Effector memory CD8-positive, alpha-beta T cell (primary cell): ENCODE results near the gene SSTR5.

Experiments used
- ATAC-seq: fragments of 150-1000 bp; cut with Tn5 transposase; replicated peaks from 2 replicates; pipeline ENCODE4 v1.10.0; 2021; ENCODE audit warnings: mild to moderate bottlenecking, moderate library complexity
- DNase-seq, 3 experiments: peaks; one replicate each; pipeline ENCODE4 v3.0.0; 2021
- H3K27ac Mint-ChIP-seq, 2 donors: one replicate each; pipeline ENCODE4 v1.8.0; 2022; ENCODE audit warnings: mild to moderate bottlenecking in 2 of 2, mixed read lengths in 2 of 2, moderate library complexity in 2 of 2
- H3K27me3 Mint-ChIP-seq, 2 donors: one replicate each; pipeline ENCODE4 v1.8.0; 2022; ENCODE audit warnings: mixed read lengths in 2 of 2
- H3K36me3 Mint-ChIP-seq: one replicate; pipeline ENCODE4 v1.8.0; 2022; ENCODE audit warnings: mild to moderate bottlenecking, moderate library complexity, mixed read lengths; ENCODE audit not compliant: insufficient read depth
- H3K4me1 Mint-ChIP-seq, 2 donors: one replicate each; pipeline ENCODE4 v1.8.0; 2022; ENCODE audit warnings: low read depth in 2 of 2, mixed read lengths in 2 of 2
- H3K4me3 Mint-ChIP-seq, 2 donors: one replicate each; pipeline ENCODE4 v1.8.0; 2022; ENCODE audit warnings: mild to moderate bottlenecking in 2 of 2, mixed read lengths in 2 of 2, moderate library complexity in 2 of 2
- H3K9me3 Mint-ChIP-seq, 2 donors: one replicate each; pipeline ENCODE4 v1.8.0; 2022; ENCODE audit warnings: mixed read lengths in 2 of 2

SSTR5 gene

DNA sequence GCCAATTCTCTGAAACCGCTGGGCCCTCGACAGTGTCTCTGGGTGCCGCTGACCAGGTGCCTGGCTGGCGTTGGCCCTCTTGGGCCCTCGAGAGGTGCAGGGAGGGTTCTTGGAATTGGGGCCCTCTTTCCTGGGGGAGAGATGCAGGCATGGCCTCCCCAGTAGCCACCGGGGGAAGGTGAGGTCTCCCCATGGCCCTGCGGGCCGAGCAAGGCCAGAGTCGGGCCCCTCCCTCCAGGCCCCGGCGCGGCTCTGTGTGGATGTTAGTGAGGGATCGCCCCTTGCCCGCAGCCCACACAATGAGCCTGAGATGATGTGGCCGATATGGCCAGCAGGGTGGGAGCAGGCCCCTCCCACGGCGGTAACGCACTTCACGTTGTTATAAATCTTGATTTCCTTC, 46.6 kb downstream of the SSTR5 start:
- H3K27ac Mint-ChIP-seq = no peak overlapping the region
- peaks cover 0 to 15% of the 10 kb centered on the region in 2 donors for H3K27me3 Mint-ChIP-seq
- DNase-seq (no peak), ATAC-seq (no peak)
- no peaks in the 10 kb centered on the region for H3K36me3 Mint-ChIP-seq
- H3K4me3 Mint-ChIP-seq = no peak overlapping the region
- no peaks in the 10 kb centered on the region for H3K4me1 Mint-ChIP-seq
- H3K9me3 Mint-ChIP-seq = no peaks in the 10 kb centered on the region

DNA sequence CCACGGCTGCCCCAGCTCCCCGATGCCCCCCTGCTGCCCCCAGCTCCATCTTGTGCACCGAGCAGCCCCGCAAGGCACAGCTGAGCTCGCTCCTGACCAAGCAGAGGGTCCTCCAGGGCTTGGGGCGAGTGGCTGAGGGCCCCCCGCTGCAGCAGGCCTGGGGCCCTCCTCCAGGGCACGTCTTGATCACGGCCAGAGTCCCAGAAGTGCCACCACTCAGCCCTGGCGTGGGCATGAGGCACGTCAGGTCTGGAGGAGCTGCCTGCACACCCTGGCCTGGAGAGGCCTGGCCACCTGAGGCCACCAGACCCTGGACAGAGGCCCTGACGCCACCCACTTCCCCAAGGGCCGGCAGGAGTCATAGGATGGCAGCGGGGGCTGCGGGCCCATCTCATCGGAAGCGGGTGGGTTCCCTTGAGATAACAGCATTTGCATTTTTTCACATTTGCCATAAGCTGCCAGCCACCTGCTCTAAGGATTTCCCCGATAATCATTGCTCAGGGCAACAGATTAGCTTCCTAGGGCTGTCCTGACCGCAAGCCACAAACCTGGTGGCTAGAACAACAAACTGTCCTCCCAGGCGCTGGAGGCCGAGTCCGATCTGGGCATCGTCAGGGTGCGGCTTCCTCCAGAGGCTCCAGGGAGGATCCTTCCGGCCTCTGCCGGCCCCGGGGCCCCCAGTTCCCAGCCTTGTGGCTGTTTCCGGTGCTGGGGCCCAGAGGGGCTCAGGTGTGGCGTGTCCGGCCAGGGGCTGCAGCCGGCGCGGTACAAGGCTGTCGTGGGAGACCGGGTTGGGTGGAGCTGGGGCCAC, 47.4 kb downstream of the SSTR5 start:
- Mint-ChIP-seq H3K9me3 (no peaks in the 10 kb centered on the region), H3K27ac (no peak overlapping the region), H3K36me3 (no peaks in the 10 kb centered on the region), H3K27me3 (peaks cover 0 to 11% of the 10 kb centered on the region in 2 donors), H3K4me3 (no peak overlapping the region), H3K4me1 (no peaks in the 10 kb centered on the region)
- ATAC-seq = no peak
- DNase-seq = no peak

DNA sequence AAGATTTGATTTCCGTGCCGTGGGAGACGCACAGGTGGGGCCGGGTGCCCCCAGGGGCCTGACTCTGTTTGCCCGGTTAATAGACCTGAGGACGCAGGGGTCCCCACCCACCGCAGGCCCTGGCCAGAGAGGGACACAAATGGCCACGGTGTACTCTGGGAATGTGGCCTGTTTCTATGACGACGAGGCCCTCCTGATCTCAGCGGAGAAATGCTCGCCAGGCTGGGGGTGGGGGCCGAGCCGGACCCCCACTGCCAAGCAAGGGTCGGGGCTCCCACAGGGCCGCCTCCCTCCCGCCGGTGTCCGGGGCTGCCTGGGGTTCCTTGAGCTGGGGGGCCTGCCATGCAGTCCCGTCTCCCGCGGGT, 48.0 kb downstream of the SSTR5 start:
- no peaks in the 10 kb centered on the region for H3K36me3 Mint-ChIP-seq

DNA sequence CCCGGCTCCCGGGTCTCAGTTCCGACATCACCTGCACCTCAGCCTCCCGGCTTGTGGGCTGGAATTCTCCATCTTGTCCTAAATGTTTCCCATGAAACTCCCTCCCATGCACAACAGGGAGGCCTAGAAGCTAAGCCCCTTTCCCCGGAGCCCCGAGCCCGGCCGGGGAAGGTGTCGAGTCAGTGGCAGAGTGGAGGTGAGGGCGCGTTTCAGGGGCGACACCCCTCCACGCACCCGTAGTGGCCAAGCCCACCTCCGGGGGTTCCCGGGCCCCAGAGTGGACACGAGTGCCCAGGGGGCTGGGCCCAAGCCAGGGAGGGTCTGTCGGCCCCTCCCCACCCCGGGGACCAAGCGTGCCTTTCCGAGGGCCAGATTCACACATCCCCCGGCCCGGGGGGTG, 48.5 kb downstream of the SSTR5 start:
- no peaks in the 10 kb centered on the region for H3K36me3 Mint-ChIP-seq
- H3K27me3 Mint-ChIP-seq = peaks cover 0 to 6% of the 10 kb centered on the region in 2 donors
- DNase-seq = no peak
- no peak overlapping the region for H3K27ac Mint-ChIP-seq
- H3K4me1 Mint-ChIP-seq = no peaks in the 10 kb centered on the region
- no peaks in the 10 kb centered on the region for H3K9me3 Mint-ChIP-seq
- no peak for ATAC-seq
- no peak overlapping the region for H3K4me3 Mint-ChIP-seq

More for the DNA sequence above, 48.0 kb downstream of the SSTR5 start:
- Mint-ChIP-seq H3K4me3 (no peak overlapping the region), H3K27ac (no peak overlapping the region), H3K4me1 (no peaks in the 10 kb centered on the region), H3K9me3 (no peaks in the 10 kb centered on the region), H3K27me3 (peaks cover 0 to 6% of the 10 kb centered on the region in 2 donors)
- ATAC-seq (no peak), DNase-seq (no peak)

DNA sequence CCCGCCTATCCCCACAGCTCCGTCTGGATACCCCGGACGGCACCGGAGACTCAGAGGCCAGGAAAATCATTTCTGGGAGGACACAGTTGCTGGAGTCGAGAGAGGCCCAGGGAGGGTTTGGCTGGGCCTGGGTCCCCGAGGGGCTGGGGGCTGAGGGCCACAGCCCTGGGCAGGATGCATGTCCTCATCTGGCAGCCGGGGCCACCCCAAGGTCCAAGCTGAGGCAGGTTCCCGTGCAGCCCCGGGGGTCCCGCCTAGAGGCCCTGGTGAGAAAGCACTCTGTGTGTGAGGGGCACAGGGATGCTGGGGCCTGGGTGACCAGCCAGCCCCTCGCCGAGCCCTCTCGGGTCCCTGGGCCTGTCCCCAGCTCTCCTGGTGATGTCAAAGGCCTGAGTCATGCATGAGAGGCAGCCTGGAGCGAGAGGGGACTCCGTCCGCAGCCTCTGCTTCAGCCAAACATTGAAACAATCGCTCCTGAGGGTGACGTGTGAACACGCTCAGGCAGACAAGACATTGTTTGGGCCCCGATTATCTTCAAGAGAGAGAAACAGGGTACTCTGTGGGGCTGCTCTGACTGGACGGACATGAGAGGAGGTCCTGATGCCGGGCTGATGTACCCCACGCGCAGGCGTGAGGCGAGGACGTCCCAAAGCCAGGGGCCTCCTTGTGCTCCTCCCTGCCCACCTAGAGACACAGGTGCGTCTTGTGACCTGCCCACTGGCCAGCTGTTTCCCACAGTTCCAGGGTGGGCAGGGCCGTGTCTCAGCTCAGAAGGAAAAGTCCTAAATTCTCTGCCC, 49.3 kb downstream of the SSTR5 start:
- no peaks in the 10 kb centered on the region for H3K4me1 Mint-ChIP-seq
- DNase-seq = no peak
- peaks cover 0 to 6% of the 10 kb centered on the region in 2 donors for H3K27me3 Mint-ChIP-seq
- H3K9me3 Mint-ChIP-seq = no peaks in the 10 kb centered on the region
- no peak overlapping the region for H3K27ac Mint-ChIP-seq
- no peak for ATAC-seq
- H3K36me3 Mint-ChIP-seq = no peaks in the 10 kb centered on the region
- H3K4me3 Mint-ChIP-seq = no peak overlapping the region

DNA sequence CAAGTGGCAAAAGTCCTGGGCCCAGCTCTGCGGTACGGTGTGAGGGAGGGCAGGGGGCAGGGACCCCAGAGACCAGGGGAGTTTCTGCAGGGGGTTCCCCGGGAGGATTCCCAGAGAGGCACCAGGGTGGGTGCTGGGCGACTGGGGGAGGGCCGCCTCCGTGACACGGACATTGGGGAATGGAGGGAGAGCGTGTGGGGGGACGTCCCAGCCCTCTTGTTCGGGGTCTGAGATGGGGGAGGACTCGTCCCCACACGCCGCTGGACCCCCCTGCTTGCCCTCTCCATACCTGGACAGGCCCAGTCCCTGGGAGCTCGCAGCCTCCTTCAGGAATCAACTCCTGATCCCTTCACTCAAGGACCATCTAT, 49.8 kb downstream of the SSTR5 start:
- ATAC-seq = no peak
- H3K36me3 Mint-ChIP-seq = no peaks in the 10 kb centered on the region
- H3K4me1 Mint-ChIP-seq = no peaks in the 10 kb centered on the region
- no peak overlapping the region for H3K27ac Mint-ChIP-seq
- no peaks in the 10 kb centered on the region for H3K9me3 Mint-ChIP-seq
- no peak overlapping the region for H3K4me3 Mint-ChIP-seq
- H3K27me3 Mint-ChIP-seq = peaks cover 0 to 6% of the 10 kb centered on the region in 2 donors
- DNase-seq = no peak

DNA sequence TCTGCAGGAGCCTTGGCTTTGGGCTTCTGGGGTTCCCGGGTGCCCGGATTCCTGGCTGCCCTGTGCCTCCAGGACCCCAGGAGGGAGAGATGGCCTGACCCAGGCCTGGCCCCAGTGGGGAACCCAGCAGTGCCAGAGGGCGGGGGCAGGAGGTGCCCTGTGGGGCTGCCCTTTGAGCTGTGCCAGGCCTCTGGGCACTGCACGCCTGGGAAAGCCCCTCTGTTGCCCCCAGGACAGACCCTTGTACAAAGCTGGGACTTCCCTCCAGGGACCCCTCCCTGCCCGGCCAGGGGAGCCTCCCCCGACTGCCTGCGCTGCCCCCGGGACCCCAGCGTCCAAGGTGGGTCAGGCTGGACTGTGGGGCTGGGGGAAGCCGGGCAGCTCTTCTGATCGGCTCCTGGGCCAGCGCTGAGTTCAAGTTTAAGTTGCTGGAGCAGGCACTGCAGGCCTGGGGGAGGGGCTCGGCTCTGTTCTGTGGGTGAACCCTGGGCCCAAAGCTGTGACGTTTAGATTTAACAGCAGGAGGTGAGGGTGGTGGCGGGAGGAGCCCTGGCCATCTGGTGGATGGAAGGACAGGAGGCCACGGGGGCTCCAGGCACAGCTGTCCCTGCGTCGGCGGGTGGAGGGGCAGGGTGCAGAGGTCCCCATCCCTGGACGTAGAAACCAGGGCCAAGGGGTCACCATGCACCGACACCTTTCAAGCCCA, 51.1 kb downstream of the SSTR5 start:
- Mint-ChIP-seq H3K27ac (no peak overlapping the region), H3K27me3 (peaks cover 0 to 6% of the 10 kb centered on the region in 2 donors), H3K4me1 (no peaks in the 10 kb centered on the region), H3K9me3 (no peaks in the 10 kb centered on the region), H3K4me3 (no peak overlapping the region), H3K36me3 (no peaks in the 10 kb centered on the region)
- no peak for ATAC-seq
- DNase-seq = no peak

DNA sequence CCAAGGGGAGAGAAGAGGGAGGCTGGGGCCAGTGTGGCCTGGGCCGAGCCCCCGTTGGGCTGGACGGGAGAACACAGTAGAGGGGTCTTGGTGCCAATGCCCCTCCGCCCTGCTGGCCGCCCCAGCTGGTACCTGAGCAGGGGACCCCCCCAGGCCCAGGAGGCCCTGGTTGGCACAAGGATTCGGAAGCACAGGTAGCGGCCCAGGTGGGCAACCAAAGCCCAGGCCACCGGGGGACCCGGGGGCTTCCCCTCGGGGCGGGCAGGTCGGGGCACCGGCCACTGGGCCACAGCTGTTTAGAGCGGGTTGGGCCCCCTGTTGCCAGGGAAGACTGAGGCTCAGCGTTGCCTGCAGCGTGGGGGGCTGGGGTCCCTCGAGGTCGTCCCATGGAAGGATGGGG, 51.7 kb downstream of the SSTR5 start:
- ATAC-seq (no peak), DNase-seq (no peak)
- H3K27ac Mint-ChIP-seq = no peak overlapping the region
- H3K4me3 Mint-ChIP-seq = no peak overlapping the region
- no peaks in the 10 kb centered on the region for H3K9me3 Mint-ChIP-seq
- H3K4me1 Mint-ChIP-seq = no peaks in the 10 kb centered on the region
- H3K27me3 Mint-ChIP-seq = peaks cover 0 to 6% of the 10 kb centered on the region in 2 donors
- no peaks in the 10 kb centered on the region for H3K36me3 Mint-ChIP-seq

DNA sequence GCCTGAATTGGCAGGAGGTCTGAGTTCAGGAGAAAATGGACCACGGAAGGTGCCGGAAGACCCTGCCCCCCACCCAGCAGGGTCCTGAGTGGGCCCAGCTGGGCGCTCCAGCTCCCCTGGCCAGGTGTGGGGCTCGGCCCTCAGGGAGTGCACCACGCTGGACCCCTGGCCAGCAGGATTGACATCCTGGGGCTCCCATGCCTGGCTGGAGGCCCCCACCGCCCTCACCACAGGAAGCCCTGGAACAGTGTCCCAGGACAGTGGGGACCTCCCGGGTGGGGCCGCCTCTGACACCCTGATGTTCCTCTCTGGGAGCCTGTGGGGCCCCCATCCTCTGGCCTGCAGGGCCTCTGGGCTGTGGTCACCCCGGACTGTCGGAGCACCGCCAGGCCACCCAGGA, 52.2 kb downstream of the SSTR5 start:
- Mint-ChIP-seq H3K9me3 (no peaks in the 10 kb centered on the region), H3K4me1 (no peaks in the 10 kb centered on the region), H3K4me3 (no peak overlapping the region), H3K27ac (no peak overlapping the region), H3K27me3 (peaks cover 0 to 6% of the 10 kb centered on the region in 2 donors), H3K36me3 (no peaks in the 10 kb centered on the region)
- DNase-seq (no peak), ATAC-seq (no peak)

DNA sequence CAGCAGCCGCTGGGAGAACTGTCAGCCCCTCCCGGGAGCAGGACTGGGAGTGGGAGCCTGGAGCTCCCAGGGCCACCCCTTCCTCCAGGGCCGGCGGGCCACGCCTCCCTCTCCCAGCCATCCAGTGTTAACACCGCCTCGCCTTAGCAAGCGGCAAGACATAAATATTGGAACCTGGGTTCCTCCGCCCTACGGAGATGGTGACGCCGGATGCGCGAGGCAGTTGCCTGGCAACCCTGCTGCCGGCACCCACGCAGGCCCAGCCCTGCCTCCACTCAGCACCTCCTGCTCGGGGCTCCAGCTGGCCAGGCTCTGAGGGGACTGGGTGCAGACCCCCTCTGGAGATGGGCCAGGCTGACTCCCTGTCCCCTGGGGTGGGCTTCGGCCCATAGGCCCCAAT, 52.9 kb downstream of the SSTR5 start:
- Mint-ChIP-seq H3K4me1 (no peaks in the 10 kb centered on the region), H3K36me3 (no peaks in the 10 kb centered on the region), H3K27ac (no peak overlapping the region), H3K27me3 (peaks cover 0 to 6% of the 10 kb centered on the region in 2 donors), H3K4me3 (no peak overlapping the region), H3K9me3 (no peaks in the 10 kb centered on the region)
- DNase-seq (no peak), ATAC-seq (no peak)

DNA sequence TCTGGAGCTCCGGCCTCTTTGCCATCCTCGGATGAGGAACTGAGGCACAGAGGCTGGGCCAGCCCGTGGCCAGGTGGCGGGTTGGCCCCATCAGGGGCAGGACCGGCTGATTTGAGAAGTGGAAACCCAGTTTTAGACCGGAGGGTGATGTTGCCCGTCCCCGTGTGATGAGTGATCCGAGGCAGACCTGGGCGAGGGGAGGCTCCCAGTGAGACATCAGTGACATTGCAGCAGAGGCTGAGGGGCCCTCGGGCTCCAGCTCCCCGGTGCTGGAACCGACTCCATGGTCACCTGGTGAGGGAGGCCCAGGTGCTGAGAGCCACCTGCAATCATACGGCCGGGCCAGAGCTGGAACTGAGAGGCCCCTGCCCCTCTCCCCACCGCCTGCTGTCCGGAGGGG, 53.5 kb downstream of the SSTR5 start:
- H3K27me3 Mint-ChIP-seq = peaks cover 0 to 6% of the 10 kb centered on the region in 2 donors
- H3K4me1 Mint-ChIP-seq = no peaks in the 10 kb centered on the region
- ATAC-seq (no peak), DNase-seq (no peak)
- H3K36me3 Mint-ChIP-seq = no peaks in the 10 kb centered on the region
- H3K4me3 Mint-ChIP-seq = no peak overlapping the region
- no peak overlapping the region for H3K27ac Mint-ChIP-seq
- no peaks in the 10 kb centered on the region for H3K9me3 Mint-ChIP-seq

DNA sequence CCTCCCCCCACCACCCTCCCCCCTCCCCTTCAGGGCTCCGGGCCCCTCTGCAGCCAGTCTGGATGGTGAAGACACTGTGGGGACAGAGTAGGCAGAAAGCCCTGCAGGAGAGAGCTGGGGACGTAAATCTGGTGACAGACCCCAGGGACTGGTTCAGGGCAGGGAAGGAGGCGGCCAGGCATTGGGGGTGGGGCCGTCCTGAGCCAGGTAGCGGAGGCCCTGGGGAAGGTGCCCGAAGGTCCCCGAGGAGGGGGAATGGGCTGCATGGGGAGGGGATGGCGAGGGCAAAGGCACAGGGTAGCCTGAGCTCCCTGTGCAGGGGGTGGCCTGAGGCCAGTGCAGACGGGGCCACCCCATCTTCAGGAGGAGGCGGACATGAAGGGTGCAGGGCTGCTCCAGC, 54.0 kb downstream of the SSTR5 start:
- Mint-ChIP-seq H3K27ac (no peak overlapping the region), H3K4me1 (no peaks in the 10 kb centered on the region), H3K36me3 (no peaks in the 10 kb centered on the region), H3K27me3 (peaks cover 0 to 6% of the 10 kb centered on the region in 2 donors), H3K4me3 (no peak overlapping the region), H3K9me3 (no peaks in the 10 kb centered on the region)
- ATAC-seq (no peak), DNase-seq (no peak)

DNA sequence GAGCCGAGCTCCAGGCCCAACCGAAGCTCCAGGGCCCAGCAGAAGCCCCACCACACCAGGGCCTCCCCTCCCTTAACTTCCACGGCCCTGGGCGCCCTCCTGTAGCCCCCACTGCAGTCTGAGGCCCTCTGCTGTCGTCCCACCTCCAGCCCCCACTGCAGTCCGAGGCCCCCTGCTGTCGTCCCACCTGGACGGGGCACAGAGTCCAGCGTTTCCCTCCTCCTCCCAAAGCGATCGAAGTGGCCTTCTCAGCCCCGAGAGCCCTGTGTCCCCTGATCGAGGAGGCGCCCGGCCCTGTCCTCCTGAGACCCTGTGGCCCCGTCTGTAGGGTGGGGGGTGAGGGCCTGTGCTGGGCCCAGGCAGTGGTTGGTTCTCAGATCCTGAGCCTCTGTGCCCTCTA, 54.6 kb downstream of the SSTR5 start:
- no peaks in the 10 kb centered on the region for H3K9me3 Mint-ChIP-seq
- no peaks in the 10 kb centered on the region for H3K36me3 Mint-ChIP-seq
- DNase-seq = no peak
- no peaks in the 10 kb centered on the region for H3K4me1 Mint-ChIP-seq
- H3K27me3 Mint-ChIP-seq = peaks cover 0 to 10% of the 10 kb centered on the region in 2 donors
- H3K4me3 Mint-ChIP-seq = no peak overlapping the region
- no peak overlapping the region for H3K27ac Mint-ChIP-seq
- no peak for ATAC-seq
